Activated CD4-positive, alpha-beta T cell treated with anti-CD3 and anti-CD28 coated beads, Interleukin-10, Interleukin-2, amounts not matched to agents 100 ng/mL and 50 ng/mL, durations not matched to agents 16 hours and 8 hours (primary cell): ENCODE results near the gene RAPGEF4.

Experiments used
- DNase-seq: peaks from one replicate; pipeline ENCODE4 v3.0.0-alpha.2; 2020

Gene RAPGEF4

GRCh38 chr2:173048897-173049661, 313.4 kb downstream of the RAPGEF4 start:
- DNase-seq, result peak; percentile 90

- no peak for DNase-seq
Observed at GRCh38 chr2:173049831-173050230, 314.2 kb downstream of the RAPGEF4 start.

GRCh38 chr2:173050684-173051083, 315.0 kb downstream of the RAPGEF4 start:
- no peak for DNase-seq

DNA sequence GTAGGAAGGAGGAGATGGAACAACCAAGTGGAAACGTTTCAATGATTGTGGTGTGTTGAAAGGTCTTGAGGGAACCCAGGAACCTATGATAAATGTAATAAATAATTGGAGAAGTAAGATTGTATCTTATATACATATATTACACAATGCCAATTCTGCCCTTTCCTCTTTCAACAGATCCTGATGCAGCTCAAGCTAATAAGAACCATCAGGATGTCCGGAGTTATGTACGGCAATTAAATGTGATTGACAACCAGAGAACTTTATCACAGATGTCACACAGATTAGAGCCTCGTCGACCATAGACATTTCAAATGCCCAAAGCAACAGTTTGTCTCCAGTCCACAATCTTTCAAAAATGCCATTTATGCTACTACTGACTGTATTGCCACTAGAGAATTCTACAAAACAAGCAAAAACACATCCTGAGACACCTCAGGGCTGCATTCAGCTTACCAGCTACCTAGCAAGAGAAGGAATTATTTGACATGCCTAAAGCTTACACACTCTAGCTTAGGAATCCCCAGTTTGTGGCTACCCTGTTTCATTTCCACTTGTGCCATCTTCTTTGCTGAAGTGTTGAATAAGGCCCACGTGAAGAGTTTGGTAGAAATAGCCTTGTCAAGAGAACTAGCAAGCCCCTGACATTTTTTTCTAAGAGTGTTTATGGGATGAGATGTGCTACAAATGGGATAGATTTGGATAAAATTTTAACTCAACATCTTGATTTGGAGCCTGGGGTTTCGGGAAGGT, 316.0 kb downstream of the RAPGEF4 start:
- DNase-seq, result no peak

DNA sequence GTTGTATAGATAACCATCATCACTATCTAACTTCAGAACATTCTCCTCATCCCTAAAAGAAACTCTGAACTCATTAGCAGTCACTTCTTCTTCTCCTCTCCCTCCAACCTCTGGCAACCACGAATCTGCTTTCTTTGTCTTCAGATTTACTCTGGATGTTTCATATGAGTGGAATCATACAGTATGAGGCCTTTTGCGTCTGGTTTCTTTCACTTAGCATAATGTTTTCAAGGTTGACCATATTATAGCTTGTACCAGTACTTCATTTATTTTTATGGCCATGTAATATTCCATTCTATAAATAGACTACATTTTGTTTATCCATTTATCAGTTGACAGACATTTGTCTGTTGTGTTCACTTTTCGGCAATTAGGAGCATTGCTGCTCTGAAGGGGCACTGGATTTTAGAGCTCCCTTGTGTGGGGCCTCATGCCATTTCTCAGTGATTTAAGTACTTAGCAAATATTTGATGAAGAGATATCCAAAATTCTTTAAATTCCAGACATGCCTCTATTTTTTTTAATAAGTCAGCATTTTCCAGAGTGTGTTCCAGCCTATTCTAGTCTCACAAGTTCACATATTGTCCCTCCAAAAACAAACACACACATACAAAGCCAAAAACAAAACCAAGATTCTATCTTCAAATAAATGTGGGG, 317.5 kb downstream of the RAPGEF4 start:
- no peak for DNase-seq

DNA sequence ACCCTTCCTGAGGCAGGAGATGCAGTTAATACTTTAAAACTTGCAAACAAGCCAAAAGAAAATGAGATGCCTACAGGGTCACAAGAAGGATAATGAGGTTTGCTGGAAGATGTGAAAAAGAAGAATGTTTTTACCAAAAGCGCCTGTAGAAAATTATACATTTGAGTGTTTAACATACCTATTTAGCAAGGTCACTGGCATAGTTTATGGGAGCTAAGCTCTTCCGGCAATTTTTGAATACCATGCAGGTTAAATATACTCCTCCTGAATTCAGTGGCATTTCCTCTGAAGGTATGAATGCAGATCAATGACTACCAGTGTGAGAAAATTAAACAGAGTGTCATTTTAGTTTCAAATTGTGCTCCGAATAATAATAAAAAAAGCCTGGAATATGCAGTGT, 318.8 kb downstream of the RAPGEF4 start:
- no peak for DNase-seq

DNA sequence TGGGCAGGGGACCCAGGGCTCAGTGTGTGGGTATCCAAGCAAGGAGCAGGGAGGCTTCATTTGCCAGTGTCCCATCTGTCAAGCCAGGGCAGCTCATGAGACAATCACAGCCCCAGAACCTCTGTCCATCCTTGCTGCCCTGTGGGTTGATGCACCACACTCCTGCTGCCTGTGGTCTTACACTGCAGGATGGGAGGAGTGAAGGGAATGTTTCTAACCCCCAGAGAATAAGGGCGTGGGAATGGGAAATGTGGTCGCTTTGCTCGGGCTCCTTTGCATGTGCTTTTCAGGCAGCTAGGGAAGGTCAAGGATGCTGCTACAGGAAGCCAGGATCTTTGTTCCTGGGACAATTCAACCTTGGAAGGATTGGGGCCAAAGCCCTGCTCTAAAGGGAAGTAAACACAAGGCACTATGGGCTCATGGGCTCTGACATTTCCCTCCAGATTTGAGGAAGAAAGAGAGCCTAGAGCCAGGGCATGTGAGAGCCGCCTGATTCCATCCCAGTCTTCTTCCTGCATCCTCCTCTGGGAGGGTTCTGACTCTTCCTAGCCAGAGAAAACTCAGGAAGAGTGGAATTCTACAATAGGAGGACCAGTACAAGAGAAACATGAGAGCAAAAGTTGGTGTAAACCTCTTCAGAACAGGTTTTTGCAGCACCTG, 321.2 kb downstream of the RAPGEF4 start:
- no peak for DNase-seq

DNA sequence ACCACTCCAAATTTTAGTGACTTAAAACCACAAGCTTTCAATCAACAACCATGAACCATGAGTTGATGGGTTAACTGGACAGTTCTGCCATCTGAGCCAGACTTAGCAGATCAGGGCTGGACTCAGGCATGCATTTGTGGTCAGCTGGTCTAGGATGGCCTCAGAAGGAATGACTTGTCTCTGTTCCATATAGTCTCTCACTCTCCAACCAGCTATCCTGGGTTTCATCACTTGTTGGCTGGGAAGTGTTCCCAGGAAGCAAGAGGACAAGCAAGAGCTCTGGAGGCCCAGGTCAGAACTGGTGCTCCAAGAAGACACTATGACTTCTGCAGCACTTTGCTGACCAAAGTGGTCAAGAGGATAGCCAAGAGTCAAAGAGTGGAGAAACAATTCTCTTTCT, 322.5 kb downstream of the RAPGEF4 start:
- DNase-seq, result no peak

DNA sequence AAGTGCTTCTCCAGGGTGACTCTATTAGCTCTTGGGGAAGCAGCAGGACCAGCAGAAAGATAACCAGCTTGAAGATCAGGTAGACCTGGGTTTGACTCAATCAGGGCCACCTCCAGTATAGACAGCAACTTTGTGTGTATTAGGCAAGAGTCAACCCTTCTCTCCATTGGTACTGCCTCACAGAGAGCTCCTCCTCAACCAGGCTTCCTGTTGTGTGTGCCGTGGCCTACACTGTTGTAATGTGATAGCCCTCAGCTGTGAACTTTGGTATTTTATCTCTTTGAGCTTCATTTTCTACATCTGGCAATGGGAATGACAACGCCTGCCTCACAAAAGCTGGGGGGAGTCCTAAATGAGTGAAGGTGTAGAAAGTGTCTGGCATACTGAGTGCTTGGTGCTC, 323.0 kb downstream of the RAPGEF4 start:
- DNase-seq, result no peak

GRCh38 chr2:173059292-173059691, 323.6 kb downstream of the RAPGEF4 start:
- DNase-seq, result no peak

GRCh38 chr2:173059971-173060461, 324.4 kb downstream of the RAPGEF4 start:
- DNase-seq, result no peak

GRCh38 chr2:173062801-173063200, 327.2 kb downstream of the RAPGEF4 start:
- no peak for DNase-seq

DNA sequence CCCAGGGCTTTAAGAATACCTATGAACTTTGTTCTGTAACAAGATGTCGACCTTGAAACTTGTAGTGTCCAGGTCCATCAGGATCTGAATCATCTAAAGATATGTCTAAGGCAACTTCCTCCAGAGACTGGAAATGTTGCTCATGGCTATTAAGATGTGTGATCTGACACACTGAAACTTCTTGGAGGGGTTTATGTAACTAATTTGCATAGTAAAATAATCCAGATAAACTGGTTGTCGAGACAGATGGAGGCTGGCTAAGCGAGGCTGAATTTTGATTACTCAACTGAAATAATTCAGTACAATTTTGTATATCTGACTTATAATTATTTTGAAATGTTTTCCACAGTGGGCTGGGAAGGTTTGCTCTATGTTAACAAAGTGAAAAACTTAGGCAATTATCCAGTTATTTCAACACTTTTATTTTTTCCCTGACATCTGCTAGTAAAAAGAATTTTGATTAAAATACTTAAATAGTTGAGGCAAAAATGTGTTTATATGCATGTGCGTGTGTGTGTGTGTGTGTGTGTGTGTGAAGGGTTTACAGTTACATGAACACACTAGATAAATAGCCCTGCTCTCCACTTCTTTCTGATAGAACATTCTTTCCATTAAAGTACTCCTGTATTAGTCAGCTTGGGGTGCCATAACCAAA, 328.6 kb downstream of the RAPGEF4 start:
- DNase-seq, result no peak

DNA sequence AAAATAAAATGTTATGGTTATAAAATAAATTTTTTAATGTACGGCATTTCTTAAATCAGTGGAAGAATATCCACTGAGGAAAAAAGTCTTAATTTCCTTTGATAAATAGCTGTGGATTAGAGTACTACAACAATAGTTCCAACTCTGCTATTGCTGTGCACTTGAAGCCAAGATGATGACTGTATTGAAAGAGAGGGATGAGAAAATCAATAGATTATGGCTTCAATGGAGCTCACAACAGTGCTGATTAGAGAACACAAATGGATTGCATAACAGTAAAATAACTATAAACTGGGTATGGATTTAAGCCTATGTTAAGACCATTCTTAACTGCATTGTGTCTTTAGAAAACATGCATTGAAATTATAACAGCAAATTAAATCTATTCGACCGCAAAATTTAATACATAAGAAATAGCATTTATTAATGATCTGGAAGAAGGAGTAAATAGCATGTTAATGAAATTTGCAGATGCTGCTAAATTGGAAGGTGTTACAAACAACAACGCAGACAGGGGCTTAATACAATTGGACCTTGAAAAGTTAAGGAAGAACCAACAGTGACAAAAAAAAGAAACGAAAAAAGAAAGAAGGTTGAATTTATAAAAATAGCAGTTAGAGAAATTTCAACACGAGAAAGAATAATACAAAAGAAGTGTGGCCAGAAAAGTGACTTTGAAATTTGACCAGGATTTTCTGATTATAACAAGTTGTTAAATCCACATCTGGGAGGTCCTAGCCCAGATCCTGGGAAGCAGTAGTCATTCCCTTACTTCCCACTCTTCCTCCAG, 331.4 kb downstream of the RAPGEF4 start:
- DNase-seq, result no peak

GRCh38 chr2:173075056-173075780, 339.6 kb downstream of the RAPGEF4 start:
- DNase-seq, result no peak

GRCh38 chr2:173075781-173076580, 340.3 kb downstream of the RAPGEF4 start, which contains the start of gene MAP3K20:
MAP3K20 (plus strand) TSS chr2:173075846; CDS start chr2:173091032, 15,186 bp downstream.
- DNase-seq, result peak; percentile 67

- peak; percentile 38 for DNase-seq
Observed at GRCh38 chr2:173076581-173077345, 341.1 kb downstream of the RAPGEF4 start.

GRCh38 chr2:173077506-173078177, 342.0 kb downstream of the RAPGEF4 start:
- no peak for DNase-seq

- no peak for DNase-seq
Observed at GRCh38 chr2:173079141-173079540, 343.5 kb downstream of the RAPGEF4 start.
